Tibial nerve (tissue), 3 donors: ENCODE data around the gene VEGFC.

Experiments
- CTCF ChIP-seq, 5 experiments: fragments of 200-600 bp in 3 of 5; fragments of 450-650 bp in 2 of 5; sonication (generic) in 3 of 5; IDR thresholded peaks; one replicate each; pipeline ENCODE4 v1.5.1; 2016 to 2019; ENCODE audit warnings: antibody characterized with exemption in 5 of 5, mild to moderate bottlenecking in 3 of 5, moderate library complexity in 2 of 5
- POLR2A ChIP-seq, 2 donors: fragments of 450-650 bp; IDR thresholded peaks; one replicate each; pipeline ENCODE4 v1.6.1; 2017; ENCODE audit warnings: antibody characterized with exemption in 2 of 2, mild to moderate bottlenecking in 2 of 2, moderate library complexity in 2 of 2

- TF ChIP-seq CTCF (IDR thresholded peaks at IDR 0.05) (no peak), POLR2A (IDR thresholded peaks at IDR 0.05) (no peak)
Measured at GRCh38 chr4:176769514-176769913, 23.2 kb downstream of the VEGFC start.
